HG02943 (cell line): Measurements from ENCODE around the gene SCN2A.

Experiments
- ATAC-seq: cut with Tn5 transposase; IDR thresholded peaks from one replicate; pipeline ENCODE4 v1.9.1; 2021; ENCODE audit warnings: mild to moderate bottlenecking, low read depth, moderate library complexity; ENCODE audit not compliant: unreplicated experiment

SCN2A gene

GRCh38 chr2:165408186-165408585 lies 169.0 kb downstream of the SCN2A start:
- ATAC-seq: no peak

GRCh38 chr2:165410276-165410675 lies 171.1 kb downstream of the SCN2A start:
- no peak for ATAC-seq

- ATAC-seq: no peak
Measured at GRCh38 chr2:165414187-165414586, 175.0 kb downstream of the SCN2A start.

GRCh38 chr2:165417009-165417408 lies 177.8 kb downstream of the SCN2A start:
- ATAC-seq: no peak

- no peak for ATAC-seq
Measured at GRCh38 chr2:165420231-165420630, 181.0 kb downstream of the SCN2A start.

GRCh38 chr2:165423081-165423480 lies 183.9 kb downstream of the SCN2A start:
- ATAC-seq: no peak

GRCh38 chr2:165425556-165425955 lies 186.3 kb downstream of the SCN2A start:
- ATAC-seq: no peak

GRCh38 chr2:165427686-165428085 lies 188.5 kb downstream of the SCN2A start:
- ATAC-seq: no peak

- no peak for ATAC-seq
Measured at GRCh38 chr2:165428926-165429325, 189.7 kb downstream of the SCN2A start.

GRCh38 chr2:165431014-165431413 lies 191.8 kb downstream of the SCN2A start:
- no peak for ATAC-seq

- no peak for ATAC-seq
Measured at GRCh38 chr2:165432234-165432966, 193.2 kb downstream of the SCN2A start.

- no peak for ATAC-seq
Measured at GRCh38 chr2:165434865-165435496, 195.8 kb downstream of the SCN2A start.

- ATAC-seq: no peak
Measured at GRCh38 chr2:165435611-165436010, 196.4 kb downstream of the SCN2A start.

GRCh38 chr2:165436559-165436958 lies 197.3 kb downstream of the SCN2A start:
- peak; percentile 65 for ATAC-seq

GRCh38 chr2:165440367-165440766 lies 201.2 kb downstream of the SCN2A start:
- no peak for ATAC-seq
